Stomach smooth muscle (tissue), 2 donors: ENCODE data around the gene GNRH2.
"Not testable (repeated sequence)": the region's sequence is repeated elsewhere in the genome, so short reads cannot be mapped to it uniquely, and the experiment has no call there.

Source experiments
- H3K27ac ChIP-seq: one replicate; pipeline ENCODE4 v1.7.0; 2013; ENCODE audit warnings: mild to moderate bottlenecking, low read length, inconsistent platforms
- H3K27me3 ChIP-seq, 2 donors: one replicate each; pipeline ENCODE4 v1.7.0; 2013; ENCODE audit warnings: low read length in 2 of 2; ENCODE audit not compliant: insufficient read depth in 2 of 2, control insufficient read depth in 1 of 2
- H3K36me3 ChIP-seq, 2 donors: one replicate each; pipeline ENCODE4 v1.7.0; 2013; ENCODE audit warnings: low read length in 2 of 2; ENCODE audit not compliant: control insufficient read depth in 2 of 2, insufficient read depth in 2 of 2
- H3K4me1 ChIP-seq: one replicate; pipeline ENCODE4 v1.7.0; 2013; ENCODE audit warnings: low read length; ENCODE audit not compliant: control insufficient read depth, insufficient read depth
- H3K4me3 ChIP-seq, 2 donors: one replicate each; pipeline ENCODE4 v1.7.0; 2013; ENCODE audit warnings: low read length in 2 of 2
- H3K9ac ChIP-seq, 2 donors: one replicate each; pipeline ENCODE4 v1.7.0; 2013; ENCODE audit warnings: low read length in 2 of 2, mild to moderate bottlenecking in 1 of 2
- H3K9me3 ChIP-seq, 2 donors: one replicate each; pipeline ENCODE4 v1.7.0; 2013; ENCODE audit warnings: low read length in 2 of 2; ENCODE audit not compliant: control insufficient read depth in 2 of 2
- donor health status: healthy.
- donor health status: Pancreatic carcinoma.

The GNRH2 gene

DNA sequence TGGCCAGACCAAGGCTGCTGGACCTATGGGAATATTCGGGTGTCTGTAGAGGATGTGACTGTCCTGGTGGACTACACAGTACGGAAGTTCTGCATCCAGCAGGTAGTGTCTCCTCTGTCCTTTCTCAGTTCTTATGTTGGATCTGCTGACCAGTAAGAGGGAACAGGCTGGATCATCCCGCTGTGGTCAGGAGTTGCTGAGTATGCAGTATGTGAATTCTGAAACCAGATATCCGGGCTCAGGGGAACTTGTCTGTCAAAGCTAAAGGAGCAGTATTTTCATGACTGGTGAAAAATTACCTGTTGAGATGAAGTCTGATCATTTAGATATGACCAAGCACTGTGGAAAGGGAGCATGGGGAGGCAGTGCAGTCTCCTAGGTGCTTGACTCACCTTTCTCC is 22.1 kb upstream of the GNRH2 start:
- no peaks in the 10 kb centered on the region for H3K9me3 ChIP-seq
- H3K4me3 ChIP-seq = no peak overlapping the region
- H3K4me1 ChIP-seq = no peaks in the 10 kb centered on the region
- H3K27ac ChIP-seq = no peak overlapping the region
- no peak overlapping the region for H3K9ac ChIP-seq
- H3K36me3 ChIP-seq = peaks cover 39 to 40% of the 10 kb centered on the region in 2 donors
- no peaks in the 10 kb centered on the region for H3K27me3 ChIP-seq

- Histone ChIP-seq H3K27me3 (no peaks in the 10 kb centered on the region), H3K27ac (no peak overlapping the region)
Observed at GRCh38 chr20:3021777-3022176, 21.6 kb upstream of the GNRH2 start.

DNA sequence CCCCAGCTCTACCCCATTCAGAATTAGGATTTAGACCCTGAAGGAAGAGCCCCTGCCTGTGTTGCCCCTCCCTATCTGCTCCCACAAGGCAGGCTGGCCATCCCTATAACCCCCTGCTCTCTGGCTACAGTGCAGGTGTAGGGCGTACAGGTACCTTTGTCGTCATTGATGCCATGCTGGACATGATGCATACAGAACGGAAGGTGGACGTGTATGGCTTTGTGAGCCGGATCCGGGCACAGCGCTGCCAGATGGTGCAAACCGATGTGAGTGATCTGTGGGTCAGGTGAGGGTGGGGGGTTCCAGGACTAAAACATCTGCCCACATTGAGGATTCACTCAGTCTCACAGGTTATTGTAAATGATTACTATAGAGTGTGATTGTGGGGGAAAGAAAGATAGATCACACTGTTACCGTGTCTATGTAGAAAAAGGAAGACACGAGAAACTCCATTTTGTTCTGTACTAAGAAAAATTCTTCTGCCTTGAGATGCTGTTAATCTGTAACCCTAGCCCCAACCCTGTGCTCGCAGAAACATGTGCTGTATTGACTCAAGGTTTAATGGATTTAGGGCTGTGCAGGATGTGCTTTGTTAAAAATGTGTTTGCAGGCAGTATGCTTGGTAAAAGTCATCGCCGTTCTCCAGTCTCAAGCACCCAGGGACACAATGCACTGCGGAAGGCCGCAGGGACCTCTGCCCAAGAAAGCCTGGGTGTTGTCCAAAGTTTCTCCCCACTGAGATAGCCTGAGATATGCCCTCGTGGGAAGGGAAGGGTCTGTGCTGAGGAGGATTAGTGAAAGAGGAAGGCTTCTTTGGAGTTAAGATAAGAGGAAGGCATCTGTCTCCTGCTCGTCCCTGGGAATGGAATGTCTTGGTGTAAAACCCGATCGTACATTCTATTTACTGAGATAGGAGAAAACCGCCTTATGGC is 20.6 kb upstream of the GNRH2 start:
- not testable (repeated sequence) for H3K27ac ChIP-seq, H3K9ac ChIP-seq, H3K4me1 ChIP-seq, H3K27me3 ChIP-seq, H3K4me3 ChIP-seq, H3K9me3 ChIP-seq
- H3K36me3 ChIP-seq = peaks cover 43 to 49% of the 10 kb centered on the region in 2 donors

More at GRCh38 chr20:3021777-3022176, 21.6 kb upstream of the GNRH2 start:
- Histone ChIP-seq H3K4me3 (no peak overlapping the region), H3K9ac (no peak overlapping the region), H3K4me1 (no peaks in the 10 kb centered on the region), H3K36me3 (peaks cover 43 to 45% of the 10 kb centered on the region in 2 donors), H3K9me3 (no peaks in the 10 kb centered on the region)

- Histone ChIP-seq H3K27ac (no peak overlapping the region), H3K27me3 (no peaks in the 10 kb centered on the region), H3K9ac (no peak overlapping the region), H3K36me3 (peaks cover 45 to 49% of the 10 kb centered on the region in 2 donors), H3K4me1 (no peaks in the 10 kb centered on the region), H3K9me3 (no peaks in the 10 kb centered on the region), H3K4me3 (no peak overlapping the region)
Observed at GRCh38 chr20:3027987-3028386, 15.4 kb upstream of the GNRH2 start.

DNA sequence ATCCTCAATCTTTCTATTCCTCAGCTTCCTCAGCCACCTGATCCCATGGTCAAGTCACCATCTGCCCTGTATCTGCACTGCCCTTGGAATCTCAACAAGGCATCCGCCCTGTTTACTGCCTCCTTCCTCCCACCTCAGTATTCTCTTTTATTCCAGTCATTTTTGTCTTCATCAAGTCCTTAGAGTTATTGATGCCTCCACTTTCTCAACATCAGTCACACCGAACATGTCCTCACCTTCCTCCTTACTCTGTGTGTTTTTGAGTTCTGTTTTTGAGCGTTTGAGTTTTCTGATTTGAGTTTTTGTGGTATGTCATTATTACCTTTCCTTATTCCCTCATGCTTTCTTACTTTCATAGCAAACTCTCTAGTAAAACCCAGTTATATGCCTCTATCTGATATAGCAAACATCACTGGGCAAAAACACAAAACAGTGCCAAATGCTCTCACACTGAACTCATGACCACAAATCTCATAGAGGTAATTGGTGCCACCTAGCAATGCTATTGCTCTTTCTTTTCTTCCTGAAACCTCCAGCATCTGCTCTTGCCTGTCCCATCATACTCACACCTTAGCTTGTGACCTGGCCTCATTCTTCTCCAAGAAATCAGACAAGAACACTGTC is 11.8 kb upstream of the GNRH2 start:
- Histone ChIP-seq H3K36me3 (peaks cover 44 to 53% of the 10 kb centered on the region in 2 donors), H3K4me3 (no peak overlapping the region), H3K9ac (no peak overlapping the region), H3K27ac (no peak overlapping the region), H3K27me3 (no peaks in the 10 kb centered on the region), H3K9me3 (no peaks in the 10 kb centered on the region), H3K4me1 (no peaks in the 10 kb centered on the region)

GRCh38 chr20:3032624-3033023 is 10.8 kb upstream of the GNRH2 start:
- H3K4me3 ChIP-seq = no peak overlapping the region
- no peaks in the 10 kb centered on the region for H3K27me3 ChIP-seq
- H3K27ac ChIP-seq = no peak overlapping the region
- no peaks in the 10 kb centered on the region for H3K9me3 ChIP-seq
- peaks cover 48 to 52% of the 10 kb centered on the region in 2 donors for H3K36me3 ChIP-seq
- H3K9ac ChIP-seq = no peak overlapping the region
- no peaks in the 10 kb centered on the region for H3K4me1 ChIP-seq

GRCh38 chr20:3037654-3038053 is 5.8 kb upstream of the GNRH2 start:
- peaks cover 46 to 60% of the 10 kb centered on the region in 2 donors for H3K36me3 ChIP-seq
- H3K27me3 ChIP-seq = no peaks in the 10 kb centered on the region
- no peak overlapping the region for H3K9ac ChIP-seq
- H3K27ac ChIP-seq = no peak overlapping the region
- H3K9me3 ChIP-seq = no peaks in the 10 kb centered on the region
- no peak overlapping the region for H3K4me3 ChIP-seq
- H3K4me1 ChIP-seq = peaks cover 10% of the 10 kb centered on the region

GRCh38 chr20:3038454-3038853 is 5.0 kb upstream of the GNRH2 start:
- Histone ChIP-seq H3K9ac (no peak overlapping the region), H3K9me3 (no peaks in the 10 kb centered on the region), H3K4me3 (no peak overlapping the region), H3K27me3 (no peaks in the 10 kb centered on the region), H3K4me1 (peaks cover 17% of the 10 kb centered on the region), H3K36me3 (peaks cover 46 to 55% of the 10 kb centered on the region in 2 donors), H3K27ac (no peak overlapping the region)

DNA sequence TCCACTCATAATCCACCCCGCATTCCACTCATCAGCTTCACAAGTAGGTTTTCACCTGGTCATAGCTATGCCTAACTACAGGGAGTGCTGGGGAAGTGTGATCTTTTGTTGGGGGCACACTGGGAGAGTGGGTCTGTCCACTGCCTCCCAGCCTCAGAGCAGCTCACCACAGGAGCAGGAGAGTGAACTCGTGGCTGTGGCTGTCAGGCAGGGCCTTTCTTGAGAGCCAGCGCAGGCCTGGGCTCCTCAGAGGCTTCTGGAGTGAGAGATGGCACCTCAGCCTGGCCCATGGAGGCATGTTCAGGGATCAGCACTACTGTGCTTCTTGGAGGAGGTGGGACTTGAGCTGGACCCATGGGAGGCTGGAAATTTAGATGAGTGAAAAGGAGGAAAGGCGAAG is 4.0 kb upstream of the GNRH2 start:
- H3K27me3 ChIP-seq = no peaks in the 10 kb centered on the region
- H3K4me3 ChIP-seq = no peak overlapping the region
- H3K36me3 ChIP-seq = peaks cover 46 to 55% of the 10 kb centered on the region in 2 donors

DNA sequence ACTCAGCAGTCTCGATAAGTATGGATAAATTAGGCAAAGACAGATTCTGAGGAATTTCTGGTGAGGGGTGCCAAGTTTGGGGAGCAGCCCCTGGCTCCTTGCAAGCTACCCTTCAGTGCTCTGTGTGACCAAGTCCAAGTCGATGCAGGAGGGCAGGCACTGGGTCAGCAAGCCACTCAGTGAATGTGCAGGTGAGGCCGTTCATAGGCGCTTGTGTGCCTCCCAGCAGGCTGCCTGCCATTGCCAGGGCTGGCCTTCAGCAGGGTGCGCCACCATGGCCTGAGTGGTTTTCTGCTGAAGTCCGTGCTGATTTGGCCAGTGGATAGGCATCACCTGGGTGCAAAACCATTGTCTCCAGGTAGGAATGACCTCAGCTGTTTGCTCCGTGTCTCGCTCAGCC is 3.3 kb upstream of the GNRH2 start:
- H3K27me3 ChIP-seq = no peaks in the 10 kb centered on the region
- H3K9me3 ChIP-seq = no peaks in the 10 kb centered on the region
- H3K9ac ChIP-seq = no peak overlapping the region
- H3K27ac ChIP-seq = no peak overlapping the region
- H3K4me1 ChIP-seq = peaks cover 18% of the 10 kb centered on the region
- peaks cover 43 to 51% of the 10 kb centered on the region in 2 donors for H3K36me3 ChIP-seq
- H3K4me3 ChIP-seq = no peak overlapping the region

More for the DNA sequence above, 4.0 kb upstream of the GNRH2 start:
- Histone ChIP-seq H3K9ac (no peak overlapping the region), H3K27ac (no peak overlapping the region), H3K4me1 (peaks cover 17% of the 10 kb centered on the region), H3K9me3 (no peaks in the 10 kb centered on the region)
